ENCODE data around the gene SLCO1A2.
A peak's percentile ranks its signal among the peaks of the same experiment; 100 is the strongest.

Gene SLCO1A2

GRCh38 chr12:21305661-21306060 lies 29.1 kb downstream of the SLCO1A2 start:
- TF ChIP-seq CTCF (IDR thresholded peaks at IDR 0.05; ENCODE audit: low read depth, low read length, poor library complexity, severe bottlenecking), result no peak
- TF ChIP-seq EZH2phosphoT487 (IDR thresholded peaks at IDR 0.05; ENCODE audit: borderline replicate concordance, low read length), result no peak

GRCh38 chr12:21300632-21301031 lies 34.1 kb downstream of the SLCO1A2 start:
- Histone ChIP-seq H3K9me3 (ENCODE audit: control insufficient read depth, insufficient read depth, low read length) (no peaks in the 10 kb centered on the region), H3K36me3 (ENCODE audit: control insufficient read depth, low read length) (no peaks in the 10 kb centered on the region), H4K20me1 (ENCODE audit: control insufficient read depth, insufficient read depth, low read depth, low read length) (no peaks in the 10 kb centered on the region), H3K79me2 (ENCODE audit: control insufficient read depth, low read length) (no peaks in the 10 kb centered on the region), H3K4me2 (ENCODE audit: low read length) (no peak overlapping the region), H3K4me3 (ENCODE audit: low read length) (no peak overlapping the region), H3K27me3 (ENCODE audit: control insufficient read depth, low read length) (no peaks in the 10 kb centered on the region), H3K4me1 (ENCODE audit: control insufficient read depth, low read length) (no peaks in the 10 kb centered on the region), H3F3A (ENCODE audit: control insufficient read depth, insufficient read depth) (no peaks in the 10 kb centered on the region), H3K9me2 (replicated peaks; ENCODE audit: control insufficient read depth, low read length) (no peaks in the 10 kb centered on the region), H3K27ac (ENCODE audit: low read depth, low read length) (no peak overlapping the region)
- TF ChIP-seq EZH2phosphoT487 (IDR thresholded peaks at IDR 0.05; ENCODE audit: borderline replicate concordance, low read length) (no peak), CTCF (IDR thresholded peaks at IDR 0.05; ENCODE audit: low read depth, low read length, poor library complexity, severe bottlenecking) (no peak)

More at GRCh38 chr12:21305661-21306060, 29.1 kb downstream of the SLCO1A2 start:
- Histone ChIP-seq H3K9me2 (replicated peaks; ENCODE audit: control insufficient read depth, low read length) (no peaks in the 10 kb centered on the region), H3K36me3 (ENCODE audit: control insufficient read depth, low read length) (no peaks in the 10 kb centered on the region), H3K27me3 (ENCODE audit: control insufficient read depth, low read length) (no peaks in the 10 kb centered on the region), H3K27ac (ENCODE audit: low read depth, low read length) (no peak overlapping the region), H3F3A (ENCODE audit: control insufficient read depth, insufficient read depth) (no peaks in the 10 kb centered on the region), H3K9me3 (ENCODE audit: control insufficient read depth, insufficient read depth, low read length) (no peaks in the 10 kb centered on the region), H3K4me2 (ENCODE audit: low read length) (no peak overlapping the region), H3K79me2 (ENCODE audit: control insufficient read depth, low read length) (no peaks in the 10 kb centered on the region), H3K4me3 (ENCODE audit: low read length) (no peak overlapping the region), H3K4me1 (ENCODE audit: control insufficient read depth, low read length) (no peaks in the 10 kb centered on the region), H4K20me1 (ENCODE audit: control insufficient read depth, insufficient read depth, low read depth, low read length) (no peaks in the 10 kb centered on the region)

- Histone ChIP-seq H3K9me3 (ENCODE audit: control insufficient read depth, insufficient read depth, low read length) (no peaks in the 10 kb centered on the region), H3K9me2 (replicated peaks; ENCODE audit: control insufficient read depth, low read length) (no peaks in the 10 kb centered on the region), H3F3A (ENCODE audit: control insufficient read depth, insufficient read depth) (no peaks in the 10 kb centered on the region), H3K4me1 (ENCODE audit: control insufficient read depth, low read length) (no peaks in the 10 kb centered on the region), H3K79me2 (ENCODE audit: control insufficient read depth, low read length) (no peaks in the 10 kb centered on the region), H3K4me3 (ENCODE audit: low read length) (no peak overlapping the region), H3K36me3 (ENCODE audit: control insufficient read depth, low read length) (no peaks in the 10 kb centered on the region), H3K4me2 (ENCODE audit: low read length) (no peak overlapping the region), H3K27me3 (ENCODE audit: control insufficient read depth, low read length) (no peaks in the 10 kb centered on the region), H4K20me1 (ENCODE audit: control insufficient read depth, insufficient read depth, low read depth, low read length) (no peaks in the 10 kb centered on the region), H3K27ac (ENCODE audit: low read depth, low read length) (no peak overlapping the region)
- TF ChIP-seq CTCF (IDR thresholded peaks at IDR 0.05; ENCODE audit: low read depth, low read length, poor library complexity, severe bottlenecking) (peak; percentile 84), EZH2phosphoT487 (IDR thresholded peaks at IDR 0.05; ENCODE audit: borderline replicate concordance, low read length) (no peak)
Measured at GRCh38 chr12:21296751-21297406, 37.8 kb downstream of the SLCO1A2 start.
